PC-3 (cell line): ENCODE measurements around the gene FHL3.

ENCODE experiments used
- EZH2 ChIP-seq: fragments of 300-600 bp; sonication (generic); IDR thresholded peaks from one replicate; pipeline ENCODE4 v1.6.1; 2017; ENCODE audit warnings: antibody characterized with exemption, mild to moderate bottlenecking, low read length; ENCODE audit not compliant: unreplicated experiment
- TF ChIP-seq, protein P1 (sequence below): fragments of 300-600 bp; sonication (generic); conservative IDR thresholded peaks from 2 replicates; pipeline ENCODE4 v1.5.1; 2017; ENCODE audit warnings: antibody characterized with exemption, low read depth, mild to moderate bottlenecking, low read length

DNA sequence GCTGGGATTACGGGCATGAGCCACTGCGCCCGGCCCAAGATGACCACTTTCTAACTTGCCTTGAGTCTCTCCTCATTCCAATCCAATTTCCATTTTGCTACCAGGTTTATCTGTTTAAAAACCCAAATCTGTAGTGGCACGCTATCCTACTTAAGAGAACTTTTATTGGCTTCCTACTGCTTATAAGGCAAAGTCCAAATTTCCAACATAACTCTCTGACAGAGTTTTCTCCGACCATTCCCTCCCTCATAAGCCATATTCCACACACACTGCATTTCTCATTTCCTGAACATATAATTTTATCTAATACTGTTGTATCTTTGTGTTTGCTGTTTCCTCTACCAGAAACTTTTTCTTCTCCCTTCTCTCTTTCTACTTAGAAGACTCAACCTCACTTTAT, 30.7 kb downstream of the FHL3 start:
- TF ChIP-seq, protein P1, sequence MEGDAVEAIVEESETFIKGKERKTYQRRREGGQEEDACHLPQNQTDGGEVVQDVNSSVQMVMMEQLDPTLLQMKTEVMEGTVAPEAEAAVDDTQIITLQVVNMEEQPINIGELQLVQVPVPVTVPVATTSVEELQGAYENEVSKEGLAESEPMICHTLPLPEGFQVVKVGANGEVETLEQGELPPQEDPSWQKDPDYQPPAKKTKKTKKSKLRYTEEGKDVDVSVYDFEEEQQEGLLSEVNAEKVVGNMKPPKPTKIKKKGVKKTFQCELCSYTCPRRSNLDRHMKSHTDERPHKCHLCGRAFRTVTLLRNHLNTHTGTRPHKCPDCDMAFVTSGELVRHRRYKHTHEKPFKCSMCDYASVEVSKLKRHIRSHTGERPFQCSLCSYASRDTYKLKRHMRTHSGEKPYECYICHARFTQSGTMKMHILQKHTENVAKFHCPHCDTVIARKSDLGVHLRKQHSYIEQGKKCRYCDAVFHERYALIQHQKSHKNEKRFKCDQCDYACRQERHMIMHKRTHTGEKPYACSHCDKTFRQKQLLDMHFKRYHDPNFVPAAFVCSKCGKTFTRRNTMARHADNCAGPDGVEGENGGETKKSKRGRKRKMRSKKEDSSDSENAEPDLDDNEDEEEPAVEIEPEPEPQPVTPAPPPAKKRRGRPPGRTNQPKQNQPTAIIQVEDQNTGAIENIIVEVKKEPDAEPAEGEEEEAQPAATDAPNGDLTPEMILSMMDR = no peak
- TF ChIP-seq EZH2 = no peak
